Daoy (cell line): ENCODE data around the gene TBL2. TPM values are rescaled to one million over a fixed set of nuclear protein-coding genes. Genes with fewer than 3 reads are reported as not detected.
"Not testable (repeated sequence)": the region's sequence is repeated elsewhere in the genome, so short reads cannot be mapped to it uniquely, and the experiment has no call there.

Experiments used
- DNase-seq: peaks from one replicate; pipeline ENCODE4 v3.0.0-alpha.2; 2015; ENCODE audit warnings: low read depth
- total RNA-seq: library from RNA; depleted of rRNA; stranded (reverse); fragments of >200 nt; shearing (Covaris generic); gene quantifications from 2 replicates; pipeline ENCODE4 v1.2.3, GENCODE V29; 2014; rRNA removed

Gene TBL2
- total RNA-seq: 70.2 and 101 TPM in 2 replicates

DNA sequence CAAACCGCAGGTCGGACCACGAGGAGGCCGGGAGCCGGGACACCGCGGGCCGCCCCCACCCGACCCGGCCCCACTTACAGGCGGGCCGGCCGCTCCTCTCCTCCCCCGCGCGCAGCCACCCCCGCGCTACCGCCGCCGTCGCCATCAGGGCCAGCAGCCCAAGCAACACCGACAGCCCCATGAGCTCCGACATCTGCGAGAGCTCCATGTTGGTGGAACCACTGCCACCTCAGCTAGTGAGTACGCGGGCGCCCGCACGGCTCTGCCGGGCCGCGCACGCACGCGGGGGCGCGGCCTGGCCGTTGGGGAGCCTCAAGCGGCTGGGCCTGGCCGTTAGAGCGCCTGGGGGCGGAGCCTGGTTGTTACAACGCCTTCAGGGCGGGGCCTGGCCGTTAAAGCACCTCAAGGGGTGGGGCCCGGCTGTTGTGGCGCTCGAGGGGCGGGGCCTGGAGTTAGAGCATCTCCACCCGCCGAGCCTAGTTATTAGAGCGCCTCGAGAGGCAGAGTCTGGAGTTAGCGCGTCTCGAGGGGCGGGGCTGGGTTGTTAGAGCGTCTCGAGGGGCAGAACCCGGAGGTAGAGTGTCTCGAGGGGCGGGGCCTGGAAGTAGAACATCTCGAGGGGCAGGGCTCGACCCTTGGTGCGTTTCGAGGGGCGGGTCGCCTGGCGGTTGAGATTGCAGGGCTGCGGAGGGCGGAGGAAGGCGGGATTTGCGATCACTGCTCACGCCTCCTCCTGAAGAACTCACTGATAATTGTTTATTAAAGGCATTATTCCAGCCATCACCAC is at the start of gene TBL2:
TSS of gene TBL2 (minus strand) at position 238 of the 787 bp plus-strand sequence. CDS start at position 208, 30 bp downstream.
- DNase-seq: peak; percentile 100

GRCh38 chr7:73626814-73627213 is 48.4 kb upstream of the TBL2 start:
- DNase-seq: peak; percentile 64

- no peak for DNase-seq
Observed at GRCh38 chr7:73625276-73625675, 46.9 kb upstream of the TBL2 start.

DNA sequence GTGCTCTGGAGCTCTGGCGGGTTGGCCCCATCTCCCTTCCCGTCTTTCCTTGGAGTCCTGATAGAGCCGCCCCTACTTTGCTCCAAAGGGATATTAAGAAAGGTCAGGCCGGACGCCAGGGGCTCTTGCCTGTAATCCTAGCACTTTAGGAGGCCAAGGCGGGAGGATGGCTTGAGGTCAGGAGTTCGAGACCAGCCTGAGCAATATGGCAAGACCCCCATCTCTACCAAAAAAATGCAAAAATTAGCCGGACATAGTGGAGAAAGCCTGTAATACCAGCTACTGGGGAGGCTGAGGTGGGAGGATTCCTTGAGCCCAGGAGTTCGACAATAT is 46.3 kb upstream of the TBL2 start:
- DNase-seq: no peak

DNA sequence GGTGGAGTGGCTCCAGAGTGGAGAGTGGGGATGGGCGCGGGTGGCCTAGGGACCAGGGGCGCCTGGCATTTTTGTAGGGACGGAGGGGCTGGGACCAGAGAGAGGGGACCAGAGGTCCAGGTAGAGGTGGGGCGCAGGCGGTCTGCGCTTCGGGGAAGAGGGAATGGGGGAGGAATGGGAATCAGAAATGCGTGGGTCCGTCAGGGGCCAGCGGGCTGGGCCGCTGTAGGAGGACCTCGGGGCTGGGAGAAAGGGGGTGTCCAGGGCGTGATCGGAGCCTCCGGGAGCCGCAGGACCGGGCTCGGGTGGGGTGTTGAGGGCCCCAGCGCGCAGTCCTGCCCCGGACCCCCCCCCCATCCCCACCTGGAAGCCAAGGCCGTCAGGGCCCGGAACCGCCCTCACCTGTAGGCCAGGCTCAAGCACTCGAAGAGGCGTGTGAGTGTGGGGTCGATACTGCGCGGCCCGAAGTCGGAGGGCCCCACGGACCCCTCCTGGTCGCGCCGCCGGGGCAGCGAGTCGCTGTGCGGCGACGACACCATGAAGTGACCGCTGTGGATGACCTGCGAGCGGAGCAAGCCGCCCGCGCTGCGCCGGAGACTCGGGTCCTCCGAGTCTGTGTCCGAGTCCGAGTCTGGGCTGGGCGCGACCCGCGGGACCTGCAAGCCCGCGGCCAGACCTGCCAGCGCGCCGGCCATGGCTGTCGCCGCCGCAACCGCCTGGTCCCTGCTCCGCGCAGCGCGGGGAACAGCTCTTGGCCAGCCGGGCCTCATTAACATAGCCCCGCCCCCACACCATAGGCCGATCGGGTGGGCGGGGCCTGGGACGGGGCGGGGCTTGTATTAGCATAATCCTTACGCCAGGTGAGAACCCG is 45.7 kb upstream of the TBL2 start, which contains the start of gene MLXIPL:
TSS of gene MLXIPL (minus strand) at position 725 of the 871 bp plus-strand sequence. CDS start at position 695, 30 bp downstream.
- peak; percentile 89 for DNase-seq

DNA sequence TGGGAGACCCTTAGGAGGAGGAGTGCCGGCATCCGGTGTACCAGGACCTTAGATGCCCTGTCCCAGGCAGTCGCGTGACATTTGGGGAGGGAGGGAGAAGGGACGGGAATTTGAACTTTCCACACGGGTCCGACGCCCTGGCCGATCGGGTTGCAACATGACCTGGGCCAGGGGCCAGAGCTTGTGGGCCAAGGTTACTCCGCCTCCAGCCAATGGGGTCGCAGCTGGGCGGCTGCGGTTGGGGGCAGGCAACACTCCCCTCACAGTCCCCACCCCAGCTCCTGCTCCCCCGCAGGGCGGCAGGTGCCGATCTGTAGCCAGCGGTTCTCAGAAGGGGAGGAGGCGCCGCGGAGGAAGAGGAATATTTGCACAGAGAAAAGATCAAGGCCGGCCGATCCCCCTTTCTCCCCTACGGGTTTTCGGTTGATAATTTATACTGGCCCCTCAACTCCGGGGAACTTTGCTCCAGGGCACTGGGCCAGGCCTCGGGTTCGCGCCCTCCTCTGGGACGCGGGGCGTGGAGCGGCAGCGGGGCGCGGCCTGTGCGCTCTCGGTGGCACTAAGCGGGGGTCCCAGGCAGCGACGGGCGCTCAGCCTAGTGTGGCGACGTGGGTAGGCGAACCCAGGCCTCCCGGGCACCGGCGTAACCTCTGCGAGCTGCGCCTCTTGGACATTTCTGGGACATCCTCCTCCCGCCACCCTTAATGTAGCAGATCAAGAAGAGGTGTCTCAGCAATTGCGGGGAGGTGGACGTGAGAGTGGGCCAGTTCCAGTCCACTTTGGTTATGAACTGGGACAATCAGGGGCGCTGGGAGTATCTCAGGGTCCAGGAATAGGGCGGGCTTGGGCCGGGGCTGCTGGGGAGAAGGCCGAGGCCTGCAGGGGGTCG is 44.8 kb upstream of the TBL2 start:
- no peak for DNase-seq

DNA sequence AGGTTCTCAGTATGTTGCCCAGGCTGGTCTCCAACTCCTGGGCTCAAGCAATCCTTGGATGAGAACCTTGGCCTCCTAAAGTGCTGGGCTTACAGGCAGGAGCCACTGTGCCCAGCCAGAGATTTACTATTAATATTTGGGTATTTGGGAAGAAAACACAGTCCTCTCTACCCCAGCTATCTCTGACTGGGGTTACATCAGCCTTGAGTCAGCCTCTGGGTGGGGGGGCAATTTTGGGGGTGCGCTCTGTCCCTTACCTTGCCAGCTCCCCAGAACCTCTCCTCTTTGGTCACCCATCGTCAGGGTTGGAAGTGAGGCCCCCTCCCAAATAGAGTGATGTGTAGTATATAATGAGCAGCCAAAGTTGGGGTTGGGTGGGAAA is 44.1 kb upstream of the TBL2 start:
- no peak for DNase-seq

- DNase-seq: no peak
Observed at GRCh38 chr7:73621168-73622063, 43.0 kb upstream of the TBL2 start.

- DNase-seq: not testable (repeated sequence)
Observed at GRCh38 chr7:73619394-73619793, 41.0 kb upstream of the TBL2 start.

DNA sequence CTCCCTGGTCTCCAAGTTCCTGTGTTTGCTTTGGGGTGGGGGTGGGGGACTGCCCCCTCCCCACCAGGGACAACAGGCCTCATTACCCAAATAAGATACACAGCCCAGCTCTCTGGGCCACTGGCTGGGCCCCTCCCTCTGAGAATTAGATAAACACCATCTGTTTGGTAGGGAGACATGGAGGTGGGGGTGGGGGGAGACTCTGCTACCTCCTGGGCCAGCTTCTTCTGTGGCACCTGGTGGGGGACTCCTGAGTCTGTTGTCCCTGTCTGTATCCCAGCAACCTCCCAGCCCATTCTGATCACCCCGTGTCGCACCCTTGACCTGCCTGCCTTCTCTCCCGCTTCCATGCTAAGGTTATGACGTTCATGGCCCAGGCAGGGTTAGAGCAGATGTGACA is 40.2 kb upstream of the TBL2 start:
- no peak for DNase-seq

DNA sequence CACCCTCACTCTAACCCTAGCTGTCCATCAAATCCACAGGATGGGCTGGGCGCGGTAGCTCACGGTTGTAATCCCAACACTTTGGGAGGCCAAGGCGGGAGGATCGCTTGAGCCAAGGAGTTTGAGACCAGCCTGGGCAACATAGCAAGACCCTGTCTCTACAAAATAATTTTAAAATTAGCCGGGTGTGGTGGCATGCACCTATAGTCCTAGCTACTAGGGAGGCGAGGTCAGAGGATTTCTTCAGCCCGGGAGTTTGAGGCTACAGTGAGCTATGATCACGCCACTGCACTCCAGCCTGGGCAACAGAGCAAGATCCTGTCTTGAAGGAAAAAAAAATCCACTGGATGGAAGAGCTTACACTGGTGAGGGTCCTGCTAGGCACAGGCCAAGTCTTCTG is 39.1 kb upstream of the TBL2 start:
- DNase-seq: not testable (repeated sequence)

DNA sequence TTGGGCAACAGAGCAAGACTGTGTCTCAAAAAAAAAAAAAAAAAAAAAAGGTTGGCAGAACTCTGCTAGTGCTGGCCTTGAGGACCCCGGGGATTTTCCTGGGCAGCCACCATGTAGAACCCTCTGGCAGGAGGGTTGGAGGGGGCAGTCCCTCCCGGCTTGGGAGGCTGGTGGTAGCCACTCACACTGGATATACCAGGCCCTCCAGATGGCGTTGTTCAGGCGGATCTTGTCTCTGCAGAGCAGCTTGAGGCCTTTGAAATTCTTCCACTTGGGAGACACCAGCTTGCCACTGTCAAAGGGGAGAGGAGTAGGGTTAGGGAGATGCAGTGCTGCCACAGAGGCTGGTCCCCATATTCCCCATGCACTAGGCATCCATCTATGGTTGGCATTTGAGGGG is 37.5 kb upstream of the TBL2 start:
- peak; percentile 57 for DNase-seq

- not testable (repeated sequence) for DNase-seq
Observed at GRCh38 chr7:73614937-73615336, 36.6 kb upstream of the TBL2 start.

GRCh38 chr7:73613954-73614735 is 35.8 kb upstream of the TBL2 start:
- DNase-seq: peak; percentile 80

DNA sequence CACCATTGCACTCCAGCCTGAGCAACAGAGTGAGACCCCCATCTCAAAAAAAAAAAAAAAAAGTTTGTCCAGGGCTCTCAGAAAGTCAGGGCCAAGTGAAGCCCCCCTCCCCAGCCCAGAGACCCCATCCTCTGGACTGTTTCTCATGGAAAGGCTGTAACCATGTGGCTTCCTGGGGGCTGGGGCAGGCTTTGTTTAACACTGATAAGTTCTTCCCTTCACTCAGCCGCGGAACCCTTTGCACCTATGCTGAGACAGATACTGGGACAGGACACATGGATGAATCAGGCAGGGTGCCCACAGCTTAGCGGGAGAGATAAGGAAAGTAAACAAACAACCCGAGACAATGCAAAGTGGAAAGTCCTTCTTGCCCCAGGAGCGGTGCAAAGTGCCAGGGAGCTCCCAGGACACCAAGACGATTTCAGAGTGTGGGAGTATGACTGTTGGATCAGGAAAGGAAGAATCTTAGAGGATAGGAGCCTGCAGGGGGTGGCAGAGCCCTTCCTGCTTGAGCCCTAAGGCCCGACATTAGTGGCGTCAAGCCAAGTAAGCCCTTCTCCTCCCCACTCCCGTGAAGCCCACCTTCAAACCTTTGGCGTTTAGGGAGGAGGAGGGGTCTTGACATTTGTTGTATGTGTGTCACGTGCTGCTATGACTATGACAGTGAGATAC is 34.4 kb upstream of the TBL2 start:
- DNase-seq: peak; percentile 95

- DNase-seq: no peak
Observed at GRCh38 chr7:73611017-73611555, 32.7 kb upstream of the TBL2 start.

- no peak for DNase-seq
Observed at GRCh38 chr7:73610105-73610504, 31.7 kb upstream of the TBL2 start.

DNA sequence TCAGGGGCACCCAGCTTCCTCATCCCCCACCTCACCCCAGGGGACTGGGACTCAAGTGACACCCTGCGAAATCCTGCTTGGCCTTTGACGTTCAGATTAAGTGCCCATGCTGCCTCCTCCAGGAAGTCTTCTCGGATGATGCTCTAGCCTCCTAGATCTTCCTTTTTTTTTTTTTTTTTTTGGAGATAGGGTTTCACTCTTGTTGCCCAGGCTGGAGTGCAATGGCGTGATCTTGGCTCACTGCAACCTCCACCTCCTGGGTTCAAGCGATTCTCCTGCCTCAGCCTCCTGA is 29.3 kb upstream of the TBL2 start:
- not testable (repeated sequence) for DNase-seq
